H9 (cell line): Measurements from ENCODE around the gene TMIGD2. TPM values are rescaled to one million over a fixed set of nuclear protein-coding genes. Genes with fewer than 3 reads are reported as not detected.

Source experiments
- DNase-seq: peaks from one replicate; pipeline ENCODE4 v3.0.0-alpha.2; 2017
- H2AFZ ChIP-seq: one replicate; pipeline ENCODE4 v1.6.1; 2013; ENCODE audit warnings: mild to moderate bottlenecking, low read length, control low read depth, moderate library complexity
- H2AK5ac ChIP-seq: 2 replicates; pipeline ENCODE4 v1.6.1; 2013; ENCODE audit warnings: low read length, control low read depth, mixed read lengths; ENCODE audit not compliant: insufficient read length
- H2BK120ac ChIP-seq: one replicate; pipeline ENCODE4 v1.6.1; 2013; ENCODE audit warnings: low read depth, mild to moderate bottlenecking, low read length, control low read depth, inconsistent platforms; ENCODE audit not compliant: poor library complexity, severe bottlenecking
- H2BK12ac ChIP-seq: 2 replicates; pipeline ENCODE4 v1.6.1; 2013; ENCODE audit warnings: low read length, control low read depth, mixed read lengths, low read depth; ENCODE audit not compliant: insufficient read length
- H2BK15ac ChIP-seq: 2 replicates; pipeline ENCODE4 v1.6.1; 2013; ENCODE audit warnings: low read depth, low read length, control low read depth
- H2BK20ac ChIP-seq: one replicate; pipeline ENCODE4 v1.6.1; 2013; ENCODE audit warnings: low read depth, mild to moderate bottlenecking, low read length, control low read depth, inconsistent platforms; ENCODE audit not compliant: poor library complexity, severe bottlenecking
- H2BK5ac ChIP-seq: 2 replicates; pipeline ENCODE4 v1.6.1; 2013; ENCODE audit warnings: low read length, control low read depth, mixed read lengths; ENCODE audit not compliant: insufficient read length
- H3K14ac ChIP-seq: 2 replicates; pipeline ENCODE4 v1.6.1; 2013; ENCODE audit warnings: low read length, control low read depth; ENCODE audit not compliant: insufficient read depth
- H3K18ac ChIP-seq: 2 replicates; pipeline ENCODE4 v1.6.1; 2013; ENCODE audit warnings: low read depth, mild to moderate bottlenecking, mixed read lengths, low read length, control low read depth; ENCODE audit not compliant: insufficient read length
- H3K23ac ChIP-seq: 2 replicates; pipeline ENCODE4 v1.6.1; 2013; ENCODE audit warnings: low read length, control low read depth, mixed read lengths, low read depth; ENCODE audit not compliant: insufficient read length
- H3K23me2 ChIP-seq: 2 replicates; pipeline ENCODE4 v1.6.1; 2013; ENCODE audit warnings: low read depth, mild to moderate bottlenecking, mixed read lengths, low read length, control low read depth; ENCODE audit not compliant: insufficient read length, poor library complexity, severe bottlenecking
- H3K27ac ChIP-seq: 2 replicates; pipeline ENCODE4 v1.5.1; 2013; ENCODE audit warnings: low read length, control low read depth, mixed read lengths, low read depth; ENCODE audit not compliant: insufficient read length
- H3K27me3 ChIP-seq: 2 replicates; pipeline ENCODE4 v1.6.1; 2013; ENCODE audit warnings: low read length, control low read depth, inconsistent platforms; ENCODE audit not compliant: insufficient read depth
- H3K4ac ChIP-seq: 2 replicates; pipeline ENCODE4 v1.6.1; 2013; ENCODE audit warnings: low read depth, mild to moderate bottlenecking, control low read depth, inconsistent platforms, low read length, moderate library complexity
- H3K4me1 ChIP-seq: 2 replicates; pipeline ENCODE4 v1.6.1; 2013; ENCODE audit warnings: low read length, control low read depth, inconsistent platforms; ENCODE audit not compliant: insufficient read depth
- H3K4me2 ChIP-seq: 2 replicates; pipeline ENCODE4 v1.6.1; 2013; ENCODE audit warnings: low read length, control low read depth, mixed read lengths; ENCODE audit not compliant: insufficient read length, insufficient read depth
- H3K56ac ChIP-seq: 2 replicates; pipeline ENCODE4 v1.6.1; 2013; ENCODE audit warnings: low read depth, mild to moderate bottlenecking, mixed read lengths, low read length, control low read depth; ENCODE audit not compliant: insufficient read length
- H3K79me1 ChIP-seq: 2 replicates; pipeline ENCODE4 v1.6.1; 2013; ENCODE audit warnings: low read depth, mild to moderate bottlenecking, moderate library complexity, low read length, control low read depth, inconsistent platforms; ENCODE audit not compliant: insufficient read depth, poor library complexity, severe bottlenecking
- H3K79me2 ChIP-seq: 2 replicates; pipeline ENCODE4 v1.6.1; 2013; ENCODE audit warnings: low read length, control low read depth, inconsistent platforms; ENCODE audit not compliant: insufficient read depth
- H3K9ac ChIP-seq: 2 replicates; pipeline ENCODE4 v1.6.1; 2013; ENCODE audit warnings: low read length, control low read depth, mixed read lengths; ENCODE audit not compliant: insufficient read length; ENCODE audit errors: extremely low read depth
- H3K9me3 ChIP-seq: one replicate; pipeline ENCODE4 v1.6.1; 2013; ENCODE audit warnings: low read depth, low read length, inconsistent platforms; ENCODE audit not compliant: control insufficient read depth
- H3T11ph ChIP-seq: one replicate; pipeline ENCODE4 v1.6.1; 2013; ENCODE audit warnings: mild to moderate bottlenecking, low read length, control low read depth, inconsistent platforms
- H4K20me1 ChIP-seq: one replicate; pipeline ENCODE4 v1.6.1; 2013; ENCODE audit not compliant: control insufficient read depth, insufficient read length, insufficient read depth
- H4K5ac ChIP-seq: 2 replicates; pipeline ENCODE4 v1.6.1; 2013; ENCODE audit warnings: low read depth, mild to moderate bottlenecking, mixed read lengths, low read length, control low read depth; ENCODE audit not compliant: insufficient read length
- H4K8ac ChIP-seq: replicated peaks from 2 replicates; pipeline ENCODE4 v1.6.1; 2013; ENCODE audit warnings: low read length, control low read depth, mixed read lengths, low read depth; ENCODE audit not compliant: insufficient read length
- H4K91ac ChIP-seq: 2 replicates; pipeline ENCODE4 v1.6.1; 2013; ENCODE audit warnings: low read depth, mild to moderate bottlenecking, moderate library complexity, mixed read lengths, low read length, control low read depth; ENCODE audit not compliant: insufficient read length
- H3K27ac Mint-ChIP-seq, 3 experiments: 2 replicates in 2 of 3; 3 replicates in 1 of 3; pipeline ENCODE4 v1.8.0; 2020 to 2021; ENCODE audit warnings: mixed read lengths in 3 of 3, mild to moderate bottlenecking in 1 of 3, moderate library complexity in 1 of 3
- H3K27me3 Mint-ChIP-seq: 2 replicates; pipeline ENCODE4 v1.8.0; 2021; ENCODE audit warnings: low read depth, mild to moderate bottlenecking, moderate library complexity, mixed read lengths
- H3K36me3 Mint-ChIP-seq, 3 experiments: 2 replicates in 2 of 3; 3 replicates in 1 of 3; pipeline ENCODE4 v1.8.0; 2020 to 2021; ENCODE audit warnings: low read depth in 3 of 3, mixed read lengths in 3 of 3; ENCODE audit not compliant: insufficient read depth in 1 of 3
- H3K4me1 Mint-ChIP-seq, 2 experiments: 2 replicates each; pipeline ENCODE4 v1.8.0; 2020; ENCODE audit warnings: mixed read lengths in 2 of 2
- H3K4me3 Mint-ChIP-seq, 2 experiments: 2 replicates in 1 of 2; 3 replicates in 1 of 2; pipeline ENCODE4 v1.8.0; 2020 to 2021; ENCODE audit warnings: mild to moderate bottlenecking in 2 of 2, mixed read lengths in 2 of 2, moderate library complexity in 1 of 2
- H3K9me3 Mint-ChIP-seq, 2 experiments: 2 replicates in 1 of 2; 3 replicates in 1 of 2; pipeline ENCODE4 v1.8.0; 2020; ENCODE audit warnings: mild to moderate bottlenecking in 2 of 2, mixed read lengths in 2 of 2, moderate library complexity in 1 of 2
- CTCF ChIP-seq: fragments of 200-600 bp; sonication (generic); conservative IDR thresholded peaks from 3 replicates; pipeline ENCODE4 v1.8.0; 2021; ENCODE audit warnings: antibody characterized with exemption, mild to moderate bottlenecking
- WGBS: extraction: QIAGEN DNeasy Blood & Tissue Kit; methylation state at CpG from one replicate; pipeline ENCODE4 v1.1.7; 2013; ENCODE audit warnings: missing lambda C conversion rate, low lambda C conversion rate, mixed read lengths; ENCODE audit not compliant: insufficient read length; ENCODE audit errors: extremely low coverage; 5-methylcytosine and 5-hydroxymethylcytosine counted together
- total RNA-seq: library from RNA; stranded (reverse); gene quantifications from 2 replicates; pipeline ENCODE4 v1.2.1, GENCODE V29; 2021

Gene TMIGD2
- total RNA-seq, 1 experiment from 2014 or later: 0.26 TPM

DNA sequence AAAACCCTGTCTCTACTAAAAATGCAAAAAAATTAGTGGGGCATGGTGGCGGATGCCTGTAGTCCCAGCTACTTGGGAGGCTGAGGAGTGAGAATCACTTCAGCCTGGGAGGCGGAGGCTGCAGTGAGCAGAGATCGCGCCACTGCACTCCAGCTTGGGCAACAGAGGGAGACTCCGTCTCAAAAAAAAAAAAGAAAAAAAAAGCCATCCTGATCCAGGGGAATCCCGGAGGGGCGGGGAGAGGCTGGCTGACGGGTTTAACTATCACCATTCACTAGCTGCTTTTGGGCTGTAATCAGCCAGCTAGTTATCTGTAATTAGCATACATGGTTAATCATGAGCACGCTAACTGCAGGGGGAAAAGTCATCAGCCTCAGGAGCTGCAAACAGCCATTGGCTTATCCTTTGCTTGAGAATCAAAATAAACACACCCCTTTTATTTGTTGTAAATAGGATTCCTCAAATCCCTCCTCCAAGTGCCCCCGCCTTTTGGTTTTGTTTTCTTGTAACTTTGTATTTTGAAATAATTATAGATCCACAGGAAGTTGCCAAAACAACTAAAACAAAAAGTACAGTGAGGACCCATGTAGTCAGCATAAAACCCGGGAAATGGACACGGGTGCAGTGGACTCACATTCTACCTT, 11.8 kb upstream of the TMIGD2 start:
- H3K56ac ChIP-seq: no peak overlapping the region
- no peak overlapping the region for H3K27ac Mint-ChIP-seq
- no peak overlapping the region for H3K23ac ChIP-seq
- no peaks in the 10 kb centered on the region for H3K79me1 ChIP-seq
- no peak overlapping the region for H3K18ac ChIP-seq
- H3K4me2 ChIP-seq: no peak overlapping the region
- no peaks in the 10 kb centered on the region for H4K20me1 ChIP-seq
- H3K27ac ChIP-seq: no peak overlapping the region
- H2AFZ ChIP-seq: no peak overlapping the region
- H2AK5ac ChIP-seq: no peak overlapping the region
- no peak for DNase-seq
- peaks cover 42 to 77% (median 71%) of the 10 kb centered on the region in 3 experiments for H3K36me3 Mint-ChIP-seq
- no peak overlapping the region for H3T11ph ChIP-seq
- H2BK12ac ChIP-seq: no peak overlapping the region
- no peaks in the 10 kb centered on the region for H3K4me1 Mint-ChIP-seq
- H2BK15ac ChIP-seq: no peak overlapping the region
- H3K27me3 Mint-ChIP-seq: no peaks in the 10 kb centered on the region; the same call in 1 of the 2 replicates
- WGBS: no CpG with 5 or more reads among the region's 12 CpGs
- no peak overlapping the region for H2BK120ac ChIP-seq
- no peaks in the 10 kb centered on the region for H3K4me1 ChIP-seq
- H3K4me3 Mint-ChIP-seq: no peak overlapping the region
- H3K23me2 ChIP-seq: peaks cover 4% of the 10 kb centered on the region
- H2BK5ac ChIP-seq: no peak overlapping the region
- H3K14ac ChIP-seq: no peak overlapping the region
- no peak overlapping the region for H2BK20ac ChIP-seq
- H3K27me3 ChIP-seq: no peaks in the 10 kb centered on the region
- no peaks in the 10 kb centered on the region for H3K79me2 ChIP-seq
- TF ChIP-seq CTCF: no peak
- H4K5ac ChIP-seq: no peak overlapping the region
- no peak overlapping the region for H4K8ac ChIP-seq
- H3K9me3 ChIP-seq: no peaks in the 10 kb centered on the region
- peaks cover 6 to 11% of the 10 kb centered on the region in 2 experiments for H3K9me3 Mint-ChIP-seq
- no peak overlapping the region for H3K9ac ChIP-seq
- no peak overlapping the region for H3K4ac ChIP-seq
- no peak overlapping the region for H4K91ac ChIP-seq
